OCI-LY7 (cell line): ENCODE data around the gene KIF25. TPM values are rescaled to one million over a fixed set of nuclear protein-coding genes. Genes with fewer than 3 reads are reported as not detected.

Source experiments
- BruUV-seq: library from RNA; stranded (reverse); fragments of 400-500 nt; replicated peaks from 2 replicates; lab custom pipeline; 2021; lab: Mats Ljungman, UMichigan
- CTCF ChIA-PET: fragments of 300-600 bp; sonication (Branson Sonifier 250); formaldehyde crosslinking; loops from one replicate; lab custom pipeline; 2022; ENCODE audit warnings: antibody characterized with exemption; ENCODE audit not compliant: unreplicated experiment; lab: Charles Lee
- POLR2A ChIA-PET: fragments of 300-600 bp; sonication (Branson Sonifier 250); formaldehyde crosslinking; loops from one replicate; lab custom pipeline; 2022; ENCODE audit warnings: antibody characterized with exemption; lab: Charles Lee
- DNase-seq: peaks from one replicate; pipeline ENCODE4 v3.0.0-alpha.2; 2015; ENCODE audit warnings: low spot score
- H2AFZ ChIP-seq: fragments of 200-600 bp; sonication (generic), shearing (Covaris generic); 2 replicates; pipeline ENCODE4 v1.6.1; 2014; ENCODE audit warnings: mild to moderate bottlenecking, antibody characterized with exemption, low read length, moderate library complexity
- H3K27ac ChIP-seq: fragments of 200-600 bp; sonication (generic); 2 replicates; pipeline ENCODE4 v1.5.1; 2014; ENCODE audit warnings: mixed run types, low read depth, mild to moderate bottlenecking, moderate library complexity, low read length, inconsistent platforms; ENCODE audit not compliant: poor library complexity, severe bottlenecking
- H3K36me3 ChIP-seq: fragments of 200-600 bp; sonication (generic); 2 replicates; pipeline ENCODE4 v1.6.1; 2014; ENCODE audit warnings: mild to moderate bottlenecking, antibody characterized with exemption, low read length, moderate library complexity, mixed read lengths; ENCODE audit not compliant: insufficient read depth
- H3K4me1 ChIP-seq: fragments of 200-600 bp; sonication (generic); 2 replicates; pipeline ENCODE4 v1.5.1; 2014; ENCODE audit warnings: mild to moderate bottlenecking, low read length; ENCODE audit not compliant: insufficient read depth, poor library complexity, severe bottlenecking
- H3K4me2 ChIP-seq: fragments of 200-600 bp; sonication (generic); 2 replicates; pipeline ENCODE4 v1.6.1; 2014; ENCODE audit warnings: mild to moderate bottlenecking, low read length
- H3K4me3 ChIP-seq: fragments of 200-600 bp; sonication (generic); 2 replicates; pipeline ENCODE4 v1.5.1; 2014; ENCODE audit warnings: mild to moderate bottlenecking, low read depth, low read length; ENCODE audit not compliant: poor library complexity, severe bottlenecking
- H3K79me2 ChIP-seq: fragments of 200-600 bp; sonication (generic); 2 replicates; pipeline ENCODE4 v1.6.1; 2016; ENCODE audit warnings: low read depth, mild to moderate bottlenecking, low read length, moderate library complexity, mixed read lengths; ENCODE audit not compliant: insufficient read depth
- H3K9me2 ChIP-seq: fragments of 200-600 bp; sonication (generic); 2 replicates; pipeline ENCODE4 v1.6.1; 2016; ENCODE audit warnings: mild to moderate bottlenecking, low read length, mixed read lengths; ENCODE audit not compliant: insufficient read depth
- H3K9me3 ChIP-seq: fragments of 200-600 bp; sonication (generic); 2 replicates; pipeline ENCODE4 v1.6.1; 2014; ENCODE audit warnings: mild to moderate bottlenecking, mixed run types, low read length, mixed read lengths
- H4K20me1 ChIP-seq: fragments of 200-600 bp; sonication (generic); 2 replicates; pipeline ENCODE4 v1.6.1; 2014; ENCODE audit warnings: mild to moderate bottlenecking, antibody characterized with exemption, low read length, moderate library complexity, mixed read lengths; ENCODE audit not compliant: insufficient read depth
- CTCF ChIP-seq: fragments of 200-600 bp; sonication (generic); conservative IDR thresholded peaks from 2 replicates; pipeline ENCODE4 v1.5.1; 2014; ENCODE audit warnings: mild to moderate bottlenecking, antibody characterized with exemption, low read length, moderate library complexity, mixed read lengths
- EZH2phosphoT487 ChIP-seq: fragments of 200-600 bp; sonication (generic); IDR thresholded peaks from 2 replicates; pipeline ENCODE4 v1.6.1; 2018; ENCODE audit warnings: low read depth, borderline replicate concordance, mild to moderate bottlenecking, mixed run types, antibody characterized with exemption, low read length, moderate library complexity, mixed read lengths
- intact Hi-C: fragments of 100-400 bp; cut with micrococcal nuclease; formaldehyde crosslinking; loops from one replicate; pipeline ENCODE4 v1.10.0; 2022; ENCODE audit not compliant: unreplicated experiment
- total RNA-seq, 2 experiments: library from RNA; depleted of rRNA in 1 of 2; stranded (reverse); fragments of >200 nt in 1 of 2; shearing (Covaris generic) in 1 of 2; gene quantifications; 2 replicates each; pipeline ENCODE4 v1.2.3, GENCODE V29; 2014 to 2022

The KIF25 gene
- total RNA-seq, 2 experiments from 2014 or later: not detected

- ChIA-PET CTCF (no interaction called here), POLR2A (interaction anchor here (0.6 kb wide), 1 partner anchor 1240 kb away, joined by 3 read pairs; no protein-coding TSS in a partner anchor)
- H3K79me2 ChIP-seq: no peaks in the 10 kb centered on the region
- H3K36me3 ChIP-seq: no peaks in the 10 kb centered on the region
- no peaks in the 10 kb centered on the region for H3K4me1 ChIP-seq
- no peak overlapping the region for H3K27ac ChIP-seq
- H3K4me2 ChIP-seq: no peak overlapping the region
- H3K9me2 ChIP-seq: no peaks in the 10 kb centered on the region
- no peak for DNase-seq
- no TSS peak for BruUV-seq
- intact Hi-C loops: no loop called here
- no peak overlapping the region for H3K4me3 ChIP-seq
- H4K20me1 ChIP-seq: no peaks in the 10 kb centered on the region
- TF ChIP-seq CTCF (no peak), EZH2phosphoT487 (no peak)
- H3K9me3 ChIP-seq: no peaks in the 10 kb centered on the region
- no peak overlapping the region for H2AFZ ChIP-seq
Measured at GRCh38 chr6:168024951-168025510, 27.6 kb downstream of the KIF25 start.

DNA sequence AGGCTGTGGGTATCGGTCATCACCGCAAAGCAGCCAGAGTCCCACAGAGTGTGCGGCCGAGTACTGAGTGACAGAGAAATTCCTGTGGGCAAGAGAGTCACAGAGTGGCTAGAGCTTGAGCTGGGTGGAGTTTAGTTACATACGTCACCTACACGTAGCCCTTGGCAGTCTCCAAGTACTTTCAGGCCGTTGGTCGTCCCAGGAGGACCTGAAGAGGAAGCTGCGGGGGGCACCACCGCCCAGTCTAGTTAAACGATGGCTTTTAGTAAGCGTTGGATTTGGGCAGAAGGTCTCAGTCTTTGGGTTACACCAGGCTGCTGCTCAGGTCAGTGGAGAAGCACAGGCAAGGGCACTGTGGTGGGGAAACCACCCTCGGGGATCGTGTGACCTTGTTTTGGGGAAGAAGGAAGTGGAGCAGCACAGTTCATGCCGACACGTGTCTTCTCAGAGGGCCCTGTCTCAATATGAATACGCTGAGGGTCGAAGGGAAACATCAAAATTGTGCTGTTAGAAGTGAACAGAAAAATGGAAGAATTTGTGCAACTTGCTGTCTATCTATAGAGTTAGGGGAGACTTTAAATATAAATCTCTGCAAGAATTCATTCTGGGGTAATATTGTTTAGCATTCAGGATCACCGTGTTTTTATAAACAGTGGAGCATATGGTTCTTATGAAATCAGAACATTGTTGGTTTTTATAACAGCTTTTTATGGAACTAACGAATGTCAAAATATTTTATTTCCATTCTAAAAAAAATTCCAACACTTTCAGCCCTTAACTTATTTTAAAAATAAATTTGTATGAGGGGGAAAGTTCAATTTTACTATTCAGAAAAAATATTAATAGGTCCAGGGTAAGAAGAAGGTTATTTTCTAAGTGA is 28.6 kb downstream of the KIF25 start:
- no peaks in the 10 kb centered on the region for H3K36me3 ChIP-seq
- H3K4me2 ChIP-seq: no peak overlapping the region
- H3K4me3 ChIP-seq: no peak overlapping the region
- ChIA-PET CTCF (no interaction called here), POLR2A (no interaction called here)
- intact Hi-C loops: no loop called here
- H3K4me1 ChIP-seq: no peaks in the 10 kb centered on the region
- BruUV-seq: no TSS peak
- no peak for DNase-seq
- no peak overlapping the region for H2AFZ ChIP-seq
- no peaks in the 10 kb centered on the region for H3K9me2 ChIP-seq
- no peaks in the 10 kb centered on the region for H3K79me2 ChIP-seq
- H4K20me1 ChIP-seq: no peaks in the 10 kb centered on the region
- H3K27ac ChIP-seq: no peak overlapping the region
- TF ChIP-seq EZH2phosphoT487 (no peak), CTCF (no peak)
- H3K9me3 ChIP-seq: no peaks in the 10 kb centered on the region

- no peak for TF ChIP-seq EZH2phosphoT487
- no peak for TF ChIP-seq CTCF
- no peak overlapping the region for H2AFZ ChIP-seq
- no TSS peak for BruUV-seq
- no peak for DNase-seq
- H3K36me3 ChIP-seq: no peaks in the 10 kb centered on the region
- no peak overlapping the region for H3K27ac ChIP-seq
- ChIA-PET POLR2A (no interaction called here), CTCF (no interaction called here)
- no peak overlapping the region for H3K4me3 ChIP-seq
- intact Hi-C loops: no loop called here
- no peaks in the 10 kb centered on the region for H3K79me2 ChIP-seq
- H3K4me1 ChIP-seq: no peaks in the 10 kb centered on the region
- no peaks in the 10 kb centered on the region for H4K20me1 ChIP-seq
- no peak overlapping the region for H3K4me2 ChIP-seq
- no peaks in the 10 kb centered on the region for H3K9me3 ChIP-seq
- H3K9me2 ChIP-seq: no peaks in the 10 kb centered on the region
Measured at GRCh38 chr6:168026925-168027324, 29.5 kb downstream of the KIF25 start.
